GM12872 (cell line): Measurements from ENCODE around the gene CHTF18.

Experiments
- TF ChIP-seq, protein P1 (sequence below): IDR thresholded peaks from 3 replicates; pipeline ENCODE4 v1.5.1; 2011; ENCODE audit warnings: low read depth, mild to moderate bottlenecking, low read length, moderate library complexity; ENCODE audit not compliant: insufficient read depth

CHTF18 gene

DNA sequence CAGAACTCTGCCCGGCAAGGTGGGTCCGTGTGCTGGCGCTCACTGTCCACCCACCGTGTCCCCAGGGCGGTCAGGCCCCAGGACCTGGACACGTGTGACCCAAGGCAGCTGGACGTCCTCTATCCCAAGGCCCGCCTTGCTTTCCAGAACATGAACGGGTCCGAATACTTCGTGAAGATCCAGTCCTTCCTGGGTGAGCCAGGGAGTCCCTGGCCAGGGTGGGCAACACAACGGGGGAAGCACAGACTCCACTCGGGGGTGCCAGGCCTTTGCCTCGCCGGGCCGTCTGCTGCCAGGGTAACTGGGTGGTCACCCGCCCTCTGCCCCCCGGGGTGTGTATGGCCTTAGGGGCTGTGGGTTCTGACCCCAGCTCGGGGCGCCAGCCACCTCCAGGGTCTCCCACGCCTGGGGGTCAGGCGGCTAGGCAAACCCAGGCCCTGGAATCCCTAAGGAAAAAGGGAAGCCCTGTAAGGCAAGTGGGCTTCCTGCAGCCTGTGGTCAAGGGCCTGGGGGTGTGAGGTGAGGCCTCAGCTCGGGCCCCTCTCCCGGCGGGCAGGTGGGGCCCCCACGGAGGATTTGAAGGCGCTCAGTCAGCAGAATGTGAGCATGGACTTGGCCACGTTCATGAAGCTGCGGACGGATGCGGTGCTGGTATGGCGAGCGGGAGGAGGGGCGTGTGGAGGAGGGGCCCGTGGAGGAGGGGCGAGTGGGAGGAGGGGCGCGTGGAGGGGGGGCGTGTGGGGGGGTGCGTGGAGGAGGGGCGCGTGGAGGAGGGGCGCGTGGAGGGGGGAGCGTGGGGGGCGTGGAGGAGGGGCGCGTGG lies 21.4 kb upstream of the CHTF18 start:
- TF ChIP-seq, protein P1, sequence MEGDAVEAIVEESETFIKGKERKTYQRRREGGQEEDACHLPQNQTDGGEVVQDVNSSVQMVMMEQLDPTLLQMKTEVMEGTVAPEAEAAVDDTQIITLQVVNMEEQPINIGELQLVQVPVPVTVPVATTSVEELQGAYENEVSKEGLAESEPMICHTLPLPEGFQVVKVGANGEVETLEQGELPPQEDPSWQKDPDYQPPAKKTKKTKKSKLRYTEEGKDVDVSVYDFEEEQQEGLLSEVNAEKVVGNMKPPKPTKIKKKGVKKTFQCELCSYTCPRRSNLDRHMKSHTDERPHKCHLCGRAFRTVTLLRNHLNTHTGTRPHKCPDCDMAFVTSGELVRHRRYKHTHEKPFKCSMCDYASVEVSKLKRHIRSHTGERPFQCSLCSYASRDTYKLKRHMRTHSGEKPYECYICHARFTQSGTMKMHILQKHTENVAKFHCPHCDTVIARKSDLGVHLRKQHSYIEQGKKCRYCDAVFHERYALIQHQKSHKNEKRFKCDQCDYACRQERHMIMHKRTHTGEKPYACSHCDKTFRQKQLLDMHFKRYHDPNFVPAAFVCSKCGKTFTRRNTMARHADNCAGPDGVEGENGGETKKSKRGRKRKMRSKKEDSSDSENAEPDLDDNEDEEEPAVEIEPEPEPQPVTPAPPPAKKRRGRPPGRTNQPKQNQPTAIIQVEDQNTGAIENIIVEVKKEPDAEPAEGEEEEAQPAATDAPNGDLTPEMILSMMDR = no peak

DNA sequence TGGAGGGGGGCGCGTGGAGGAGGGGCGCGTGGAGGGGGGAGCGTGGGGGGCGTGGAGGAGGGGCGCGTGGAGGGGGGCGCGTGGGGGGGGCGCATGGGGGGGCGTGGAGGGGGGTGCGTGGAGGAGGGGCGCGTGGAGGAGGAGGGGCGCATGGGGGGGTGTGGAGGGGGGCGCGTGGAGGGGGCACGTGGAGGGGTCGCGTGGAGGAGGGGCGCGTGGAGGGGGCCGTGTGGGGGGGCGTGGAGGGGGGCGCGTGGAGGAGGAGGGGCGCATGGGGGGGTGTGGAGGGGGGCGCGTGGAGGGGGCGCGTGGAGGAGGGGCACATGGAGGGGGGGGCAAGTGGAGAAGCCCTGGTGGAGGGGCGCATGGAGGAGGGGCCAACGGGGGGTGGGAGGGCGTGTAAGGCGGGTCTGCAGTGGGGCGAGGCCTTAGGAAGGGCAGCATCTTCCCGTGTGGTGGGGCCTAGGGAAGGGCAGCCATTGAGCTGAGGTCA lies 20.6 kb upstream of the CHTF18 start:
- TF ChIP-seq, protein P1 = no peak

DNA sequence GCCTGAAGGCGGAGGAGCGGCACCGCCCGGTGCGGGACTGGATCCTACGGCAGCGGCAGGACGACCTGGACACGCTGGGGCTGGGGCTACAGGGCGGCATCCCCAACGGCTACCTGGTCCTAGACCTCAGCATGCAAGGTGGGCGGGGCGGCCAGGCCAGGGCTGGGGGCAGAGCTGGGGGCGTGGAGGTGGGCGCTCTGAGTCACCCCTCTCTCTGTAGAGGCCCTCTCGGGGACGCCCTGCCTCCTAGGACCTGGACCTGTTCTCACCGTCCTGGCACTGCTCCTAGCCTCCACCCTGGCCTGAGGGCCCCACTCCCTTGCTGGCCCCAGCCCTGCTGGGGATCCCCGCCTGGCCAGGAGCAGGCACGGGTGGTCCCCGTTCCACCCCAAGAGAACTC lies 20.0 kb upstream of the CHTF18 start:
- TF ChIP-seq, protein P1 = no peak

DNA sequence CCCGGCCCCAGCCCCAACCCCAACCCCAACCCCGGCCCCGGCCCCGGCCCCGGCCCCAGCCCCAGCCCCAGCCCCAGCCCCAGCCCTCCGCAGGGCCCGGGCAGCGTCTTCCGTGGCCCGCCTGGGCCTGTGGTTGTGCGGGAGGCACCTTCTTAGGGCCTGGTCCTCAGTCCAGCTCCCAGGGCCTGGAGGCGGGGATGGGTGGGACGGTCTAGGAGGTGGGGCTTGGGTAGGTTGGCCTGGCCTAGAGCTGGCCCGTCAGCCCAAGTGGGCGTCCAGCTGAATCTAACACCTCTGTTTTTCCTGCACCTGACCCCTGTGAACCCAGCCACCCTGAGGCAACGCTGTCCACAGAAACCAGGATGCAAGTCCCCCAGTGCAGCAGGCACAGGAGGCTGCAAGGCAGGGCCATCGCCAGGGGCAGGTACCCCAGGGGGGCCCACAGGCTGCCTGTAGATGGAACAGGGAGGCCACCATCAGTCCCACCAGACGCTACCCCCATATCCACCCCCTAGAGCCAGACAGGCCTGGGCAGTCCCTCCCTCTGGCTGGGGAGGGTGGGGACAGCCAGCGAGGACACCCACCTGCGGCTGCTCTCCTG lies 19.1 kb upstream of the CHTF18 start:
- TF ChIP-seq, protein P1 = no peak

DNA sequence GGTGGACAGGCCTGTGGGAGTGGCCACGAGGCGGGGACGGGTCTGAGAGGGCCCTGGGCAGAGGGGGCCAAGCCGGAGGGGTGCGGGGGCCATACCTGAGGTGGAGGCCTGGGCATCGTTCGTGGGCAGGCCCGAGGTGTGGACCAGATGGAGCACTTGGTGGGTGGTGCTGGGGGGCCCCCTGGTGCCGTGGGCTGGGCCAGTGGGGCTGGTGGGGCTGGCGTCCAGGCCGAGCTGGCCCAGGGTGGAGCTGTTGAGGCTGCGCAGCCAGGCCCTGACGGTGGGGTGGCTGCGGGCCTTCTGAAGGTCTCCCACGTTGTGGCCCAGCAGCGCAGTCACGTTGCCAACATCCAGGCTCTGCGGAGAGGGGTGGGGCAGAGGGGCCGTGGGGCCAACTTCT lies 18.5 kb upstream of the CHTF18 start:
- TF ChIP-seq, protein P1 = no peak

DNA sequence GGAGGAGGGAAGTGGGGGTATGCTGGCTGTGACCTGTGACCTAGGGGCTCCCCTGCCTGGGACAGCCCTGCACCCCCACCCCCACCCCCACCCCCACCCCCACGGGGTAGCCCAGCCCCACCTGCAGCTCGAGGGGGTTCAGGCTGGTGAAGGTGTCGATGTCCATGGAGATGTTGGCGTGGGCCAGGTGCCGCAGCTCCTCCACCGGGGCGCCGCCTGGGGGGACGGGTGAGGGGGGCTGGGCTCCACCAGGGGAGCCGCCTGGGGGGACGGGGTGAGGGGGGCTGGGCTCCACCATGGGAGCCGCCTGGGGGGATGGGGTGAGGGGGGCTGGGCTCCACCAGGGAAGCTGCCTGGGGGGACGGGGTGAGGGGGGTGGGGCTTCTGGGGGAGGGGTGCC lies 18.0 kb upstream of the CHTF18 start:
- TF ChIP-seq, protein P1 = no peak

DNA sequence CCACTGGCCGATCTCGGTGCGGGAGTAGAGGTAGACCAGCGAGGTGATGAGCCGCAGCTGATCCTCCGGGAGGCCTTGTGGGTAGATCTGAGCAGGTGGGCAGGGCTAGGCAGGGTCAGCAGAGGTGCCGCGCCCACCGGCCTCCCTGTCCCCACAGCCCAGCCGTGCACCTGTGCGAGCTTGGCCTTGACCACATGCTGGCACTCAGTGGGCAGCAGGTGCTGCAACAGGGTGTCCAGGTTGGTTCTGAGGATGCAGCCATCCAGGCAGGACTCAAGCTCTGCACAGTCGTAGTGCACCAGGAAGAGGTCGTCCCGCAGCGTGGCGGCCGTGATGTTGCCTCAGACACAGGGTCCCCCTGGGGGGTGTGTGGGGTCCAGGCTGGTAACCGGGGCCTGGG lies 15.5 kb upstream of the CHTF18 start:
- TF ChIP-seq, protein P1 = no peak
